Peyer's patch (tissue), 4 donors: ENCODE results near the gene ATP2B3.

ENCODE experiments used
- POLR2A ChIP-seq, 2 donors: fragments of 450-650 bp; IDR thresholded peaks; one replicate each; pipeline ENCODE4 v1.5.1; 2017; ENCODE audit warnings: antibody characterized with exemption in 2 of 2, mild to moderate bottlenecking in 2 of 2, moderate library complexity in 2 of 2
- TF ChIP-seq, protein P1 (sequence below), 6 experiments: fragments of 450-650 bp in 4 of 6; fragments of 200-600 bp in 2 of 6; sonication (generic) in 1 of 6; IDR thresholded peaks; one replicate each; pipeline ENCODE4 v1.5.1; 2017 to 2019; ENCODE audit warnings: antibody characterized with exemption in 6 of 6, mild to moderate bottlenecking in 3 of 6, moderate library complexity in 1 of 6

DNA sequence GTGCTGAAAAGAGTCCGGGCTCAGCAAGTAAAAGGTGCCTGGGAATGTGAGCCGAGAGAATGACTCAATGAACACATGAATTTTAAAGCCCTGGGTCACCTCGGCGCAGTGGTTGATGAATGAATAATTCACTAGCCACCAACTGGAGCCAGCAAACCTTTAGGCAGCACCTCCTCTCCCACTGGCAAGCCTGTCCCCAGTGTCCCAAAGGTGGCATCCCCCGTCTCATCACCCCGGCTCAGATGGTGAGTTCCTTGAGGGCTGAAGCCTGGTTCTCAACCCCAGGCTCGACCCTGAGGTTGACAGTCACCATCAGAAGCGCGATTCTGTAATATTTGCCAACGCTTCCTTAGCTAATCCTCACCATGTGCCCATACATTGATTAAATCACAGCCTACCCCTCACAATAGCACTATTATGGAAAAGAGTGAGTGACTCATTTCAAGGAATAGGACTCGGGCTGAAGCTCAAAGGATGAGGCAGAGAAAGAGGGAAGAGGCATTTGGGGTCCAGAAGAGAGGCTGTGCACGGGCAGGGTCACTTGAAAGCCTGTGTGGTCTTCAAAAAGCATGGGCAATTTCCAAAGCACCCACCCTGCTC, 84.2 kb downstream of the ATP2B3 start:
- TF ChIP-seq, protein P1, sequence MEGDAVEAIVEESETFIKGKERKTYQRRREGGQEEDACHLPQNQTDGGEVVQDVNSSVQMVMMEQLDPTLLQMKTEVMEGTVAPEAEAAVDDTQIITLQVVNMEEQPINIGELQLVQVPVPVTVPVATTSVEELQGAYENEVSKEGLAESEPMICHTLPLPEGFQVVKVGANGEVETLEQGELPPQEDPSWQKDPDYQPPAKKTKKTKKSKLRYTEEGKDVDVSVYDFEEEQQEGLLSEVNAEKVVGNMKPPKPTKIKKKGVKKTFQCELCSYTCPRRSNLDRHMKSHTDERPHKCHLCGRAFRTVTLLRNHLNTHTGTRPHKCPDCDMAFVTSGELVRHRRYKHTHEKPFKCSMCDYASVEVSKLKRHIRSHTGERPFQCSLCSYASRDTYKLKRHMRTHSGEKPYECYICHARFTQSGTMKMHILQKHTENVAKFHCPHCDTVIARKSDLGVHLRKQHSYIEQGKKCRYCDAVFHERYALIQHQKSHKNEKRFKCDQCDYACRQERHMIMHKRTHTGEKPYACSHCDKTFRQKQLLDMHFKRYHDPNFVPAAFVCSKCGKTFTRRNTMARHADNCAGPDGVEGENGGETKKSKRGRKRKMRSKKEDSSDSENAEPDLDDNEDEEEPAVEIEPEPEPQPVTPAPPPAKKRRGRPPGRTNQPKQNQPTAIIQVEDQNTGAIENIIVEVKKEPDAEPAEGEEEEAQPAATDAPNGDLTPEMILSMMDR (IDR thresholded peaks at IDR 0.05) = no peak
- TF ChIP-seq POLR2A (IDR thresholded peaks at IDR 0.05) = no peak
